Gastrocnemius medialis (tissue), 4 donors: ENCODE results near the gene PCDH9.

Experiments used
- POLR2A ChIP-seq, 2 donors: fragments of 450-650 bp; IDR thresholded peaks; one replicate each; pipeline ENCODE4 v1.6.1; 2017; ENCODE audit warnings: antibody characterized with exemption in 2 of 2, mild to moderate bottlenecking in 2 of 2, moderate library complexity in 2 of 2
- TF ChIP-seq, protein P1 (sequence below), 5 experiments: fragments of 450-650 bp in 3 of 5; fragments of 200-600 bp in 2 of 5; sonication (generic) in 2 of 5; IDR thresholded peaks in 4 of 5; conservative IDR thresholded peaks in 1 of 5; 1 replicate in 4 of 5; 2 replicates in 1 of 5; pipeline ENCODE4 v1.5.1; 2016 to 2019; ENCODE audit warnings: antibody characterized with exemption in 5 of 5, mild to moderate bottlenecking in 3 of 5, moderate library complexity in 3 of 5

- TF ChIP-seq, protein P1, sequence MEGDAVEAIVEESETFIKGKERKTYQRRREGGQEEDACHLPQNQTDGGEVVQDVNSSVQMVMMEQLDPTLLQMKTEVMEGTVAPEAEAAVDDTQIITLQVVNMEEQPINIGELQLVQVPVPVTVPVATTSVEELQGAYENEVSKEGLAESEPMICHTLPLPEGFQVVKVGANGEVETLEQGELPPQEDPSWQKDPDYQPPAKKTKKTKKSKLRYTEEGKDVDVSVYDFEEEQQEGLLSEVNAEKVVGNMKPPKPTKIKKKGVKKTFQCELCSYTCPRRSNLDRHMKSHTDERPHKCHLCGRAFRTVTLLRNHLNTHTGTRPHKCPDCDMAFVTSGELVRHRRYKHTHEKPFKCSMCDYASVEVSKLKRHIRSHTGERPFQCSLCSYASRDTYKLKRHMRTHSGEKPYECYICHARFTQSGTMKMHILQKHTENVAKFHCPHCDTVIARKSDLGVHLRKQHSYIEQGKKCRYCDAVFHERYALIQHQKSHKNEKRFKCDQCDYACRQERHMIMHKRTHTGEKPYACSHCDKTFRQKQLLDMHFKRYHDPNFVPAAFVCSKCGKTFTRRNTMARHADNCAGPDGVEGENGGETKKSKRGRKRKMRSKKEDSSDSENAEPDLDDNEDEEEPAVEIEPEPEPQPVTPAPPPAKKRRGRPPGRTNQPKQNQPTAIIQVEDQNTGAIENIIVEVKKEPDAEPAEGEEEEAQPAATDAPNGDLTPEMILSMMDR (IDR thresholded peaks at IDR 0.05 in 4 of 5, conservative IDR thresholded peaks at IDR 0.05 in 1 of 5): no peak
- TF ChIP-seq POLR2A (IDR thresholded peaks at IDR 0.05): peak; percentile 62 to 94
These were observed at the start of gene PCDH9 for GRCh38 chr13:67229481-67230403.
